Activated CD8-positive, alpha-beta memory T cell treated with anti-CD3 and anti-CD28 coated beads, Interleukin-2, amount 50 U/mL, for 24 hours (primary cell): ENCODE measurements around the gene C5orf34.
"Not testable (repeated sequence)": the region's sequence is repeated elsewhere in the genome, so short reads cannot be mapped to it uniquely, and the experiment has no call there.

Experiments used
- DNase-seq: peaks from one replicate; pipeline ENCODE4 v3.0.0-alpha.2; 2020; ENCODE audit errors: extremely low read depth

The C5orf34 gene

GRCh38 chr5:43514471-43514815, 505 bp downstream of the C5orf34 start:
- DNase-seq = no peak

- no peak for DNase-seq
Observed at GRCh38 chr5:43514025-43514424, 923 bp downstream of the C5orf34 start.

- not testable (repeated sequence) for DNase-seq
Observed at GRCh38 chr5:43511062-43511461, 3.9 kb downstream of the C5orf34 start.

- no peak for DNase-seq
Observed at GRCh38 chr5:43498581-43498980, 16.4 kb downstream of the C5orf34 start.

- no peak for DNase-seq
Observed at GRCh38 chr5:43497311-43498104, 17.4 kb downstream of the C5orf34 start.

GRCh38 chr5:43491326-43491725, 23.6 kb downstream of the C5orf34 start:
- DNase-seq = no peak

GRCh38 chr5:43486353-43486752, 28.6 kb downstream of the C5orf34 start:
- DNase-seq = no peak

- no peak for DNase-seq
Observed at GRCh38 chr5:43485406-43485805, 29.5 kb downstream of the C5orf34 start.

- peak; percentile 70 for DNase-seq
Observed at GRCh38 chr5:43484106-43484849, 30.7 kb downstream of the C5orf34 start.

- peak; percentile 65 for DNase-seq
Observed at GRCh38 chr5:43483298-43484105, 31.4 kb downstream of the C5orf34 start, which contains the start of gene TMEM267. Gene TMEM267 (minus strand): TSS chr5:43483865. CDS start chr5:43453969, 29,896 bp downstream.

- DNase-seq = no peak
Observed at GRCh38 chr5:43482490-43483297, 32.3 kb downstream of the C5orf34 start.

- DNase-seq = no peak
Observed at GRCh38 chr5:43469671-43470391, 45.1 kb downstream of the C5orf34 start.

- DNase-seq = no peak
Observed at GRCh38 chr5:43467100-43467499, 47.8 kb downstream of the C5orf34 start.

GRCh38 chr5:43465455-43465854, 49.5 kb downstream of the C5orf34 start:
- not testable (repeated sequence) for DNase-seq

GRCh38 chr5:43461066-43461465, 53.9 kb downstream of the C5orf34 start:
- no peak for DNase-seq

- no peak for DNase-seq
Observed at GRCh38 chr5:43456556-43456955, 58.4 kb downstream of the C5orf34 start.

GRCh38 chr5:43441575-43441974, 73.4 kb downstream of the C5orf34 start:
- not testable (repeated sequence) for DNase-seq

GRCh38 chr5:43437062-43437660, 77.8 kb downstream of the C5orf34 start:
- no peak for DNase-seq
